Stimulated activated CD4-positive, alpha-beta T cell treated with anti-CD3 and anti-CD28 coated beads, Interleukin-15, amount 100 ng/mL, for 24 hours (primary cell): ENCODE measurements around the gene CNTN5.

Source experiments
- DNase-seq: peaks from one replicate; pipeline ENCODE4 v3.0.0-alpha.2; 2020

CNTN5 gene

DNA sequence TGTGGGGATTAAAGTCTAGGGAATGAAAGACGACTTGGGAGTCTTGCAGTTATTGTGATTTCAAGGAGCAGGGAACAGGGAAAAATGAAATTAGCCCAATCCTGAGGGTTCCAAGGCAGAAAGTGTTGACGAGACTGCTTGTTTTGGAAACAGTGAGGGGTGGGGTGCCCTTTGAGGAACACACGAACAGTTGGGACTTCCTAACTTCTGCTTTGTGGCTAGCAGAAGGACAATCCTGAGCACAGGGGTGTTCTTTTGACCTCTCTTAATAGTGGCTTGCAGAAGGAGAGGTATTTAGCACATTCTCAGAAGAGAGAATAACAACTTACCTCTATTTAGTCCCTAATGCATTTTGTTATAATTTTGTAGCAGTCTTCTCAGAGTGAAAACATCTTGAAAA is 1120.5 kb downstream of the CNTN5 start:
- no peak for DNase-seq

DNA sequence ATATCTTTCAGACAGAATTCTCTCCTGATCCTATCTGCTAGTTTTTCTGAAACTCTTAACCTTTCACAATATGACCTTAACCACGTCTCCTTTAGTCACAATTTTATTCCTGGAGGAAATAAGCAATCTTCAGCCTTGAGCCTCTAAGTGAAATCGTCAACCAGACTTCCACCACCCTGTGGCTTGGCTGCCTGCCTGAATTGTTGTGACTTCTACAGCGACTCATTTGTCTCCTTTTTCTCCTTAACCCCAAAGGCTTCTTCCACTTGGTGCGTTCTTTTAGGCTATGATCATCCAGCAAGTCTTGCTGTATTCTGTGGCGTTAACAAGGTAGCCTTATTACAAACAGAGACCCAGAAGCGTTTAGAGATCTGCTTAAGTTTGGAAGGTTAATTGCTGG is 1131.2 kb downstream of the CNTN5 start:
- no peak for DNase-seq

- no peak for DNase-seq
These were observed 1132.0 kb downstream of the CNTN5 start for GRCh38 chr11:100152766-100153165.

DNA sequence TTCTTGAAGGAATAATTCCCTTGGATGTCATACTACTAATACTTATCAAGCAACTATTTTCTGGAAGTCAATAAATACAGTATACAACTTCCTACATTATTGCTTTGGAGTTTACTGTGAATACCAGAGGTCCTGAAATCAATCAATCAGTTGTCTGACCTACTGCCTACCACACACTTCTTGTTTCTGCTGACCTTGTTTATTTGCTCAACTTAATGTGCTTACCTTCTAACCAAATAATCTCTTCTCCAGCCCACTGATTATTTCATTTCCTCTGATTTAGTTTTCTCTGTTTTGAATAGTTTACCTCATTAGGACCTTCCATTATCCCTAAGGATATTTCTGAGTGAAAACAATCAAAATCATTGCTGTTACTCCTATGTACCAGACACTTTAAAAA is 1142.7 kb downstream of the CNTN5 start:
- DNase-seq = no peak

GRCh38 chr11:100174881-100175280 is 1154.1 kb downstream of the CNTN5 start:
- DNase-seq = no peak

- no peak for DNase-seq
These were observed 1155.7 kb downstream of the CNTN5 start for GRCh38 chr11:100176456-100176855.

DNA sequence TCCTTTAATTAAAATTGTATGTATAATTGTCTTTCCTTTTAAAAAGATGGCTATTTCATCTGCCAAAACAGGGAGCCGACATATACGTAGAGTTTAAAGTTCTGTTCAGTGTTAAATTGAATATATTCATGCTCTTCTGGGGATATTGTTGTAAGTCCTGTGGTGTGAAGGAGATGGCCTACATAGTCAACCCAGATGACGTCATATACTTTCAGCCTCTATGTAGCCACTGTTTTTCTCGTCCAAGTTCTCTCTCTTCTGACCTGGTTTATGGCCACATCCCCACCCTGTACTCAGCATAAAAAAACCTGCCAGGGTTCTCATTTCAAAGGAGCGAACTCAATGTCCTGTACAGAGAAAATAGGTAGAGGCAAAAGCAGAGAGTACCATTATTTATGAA is 1156.9 kb downstream of the CNTN5 start:
- DNase-seq = no peak

DNA sequence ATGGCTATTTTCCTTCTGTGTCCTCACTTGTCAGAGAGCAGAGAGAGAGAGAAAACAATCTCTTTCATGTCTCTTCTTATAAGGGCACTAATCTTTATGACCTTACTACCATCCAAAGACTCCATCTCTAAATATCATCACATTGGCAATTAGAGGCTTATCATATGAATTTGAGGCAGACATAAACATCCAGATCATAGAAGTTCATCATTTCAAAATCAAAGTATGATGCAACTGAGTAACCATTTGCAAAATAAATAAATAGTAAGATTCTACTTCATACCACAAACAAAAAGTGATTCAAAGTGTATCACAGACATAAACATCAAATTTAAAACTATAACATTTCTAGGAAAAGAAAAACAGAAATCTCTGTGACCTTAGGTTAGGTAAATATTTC is 1161.6 kb downstream of the CNTN5 start:
- DNase-seq = no peak

DNA sequence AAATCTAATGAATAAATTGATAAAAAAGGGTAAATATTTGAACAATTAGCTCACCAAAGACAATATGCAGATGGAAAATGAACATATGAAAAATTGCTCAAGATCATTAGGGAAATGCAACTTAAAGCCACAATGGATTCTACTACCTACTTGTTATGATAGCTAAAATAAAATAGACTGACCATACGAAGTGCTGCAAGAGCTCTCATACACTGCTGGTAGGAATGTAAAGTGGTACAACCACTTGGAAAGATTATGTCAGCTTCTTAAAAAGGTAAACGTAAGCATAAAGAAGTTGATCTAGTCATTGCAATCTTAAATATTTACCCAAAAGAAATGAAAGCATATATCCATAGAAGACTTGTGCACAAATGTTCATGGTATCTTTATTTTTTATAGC is 1162.2 kb downstream of the CNTN5 start:
- DNase-seq = no peak

DNA sequence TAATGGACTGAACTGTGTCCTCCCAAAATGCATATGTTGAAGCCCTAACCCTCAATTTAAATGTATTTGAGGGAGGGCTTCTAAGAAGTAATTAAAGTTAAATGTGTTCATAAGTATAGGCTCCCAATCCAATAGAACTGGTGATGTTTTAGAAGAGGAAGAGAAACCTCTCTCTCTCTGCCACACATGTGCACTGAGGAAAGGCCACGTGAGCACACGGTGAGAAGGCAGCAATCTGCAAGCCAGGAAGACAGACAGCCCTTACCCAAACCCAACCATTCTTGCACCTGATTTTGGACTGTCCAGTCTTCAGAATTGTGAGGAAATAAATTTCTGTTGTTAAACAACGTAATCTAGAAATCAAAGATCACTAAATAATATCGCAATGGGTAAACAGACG is 1164.8 kb downstream of the CNTN5 start:
- DNase-seq = no peak

GRCh38 chr11:100188137-100188783 is 1167.5 kb downstream of the CNTN5 start:
- no peak for DNase-seq

GRCh38 chr11:100190395-100190794 is 1169.6 kb downstream of the CNTN5 start:
- no peak for DNase-seq

DNA sequence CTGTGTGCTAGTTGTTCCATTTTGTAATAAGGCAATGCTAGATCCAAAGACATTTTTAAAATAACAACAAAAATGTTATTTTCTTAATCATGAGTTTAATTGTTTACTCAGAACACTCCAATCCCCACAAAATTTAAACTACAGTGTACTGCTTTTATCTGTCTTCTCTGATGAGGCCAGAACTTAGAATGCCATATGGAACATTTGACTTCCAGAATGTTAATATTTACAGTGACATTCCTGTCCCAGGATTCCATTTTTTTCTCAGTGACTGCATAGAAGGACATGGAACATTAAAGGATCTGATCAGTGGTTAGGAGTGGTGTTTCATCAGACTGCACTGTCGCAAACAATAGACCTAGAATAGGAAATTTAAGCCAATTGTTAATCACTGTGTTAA is 1171.4 kb downstream of the CNTN5 start:
- DNase-seq = no peak

DNA sequence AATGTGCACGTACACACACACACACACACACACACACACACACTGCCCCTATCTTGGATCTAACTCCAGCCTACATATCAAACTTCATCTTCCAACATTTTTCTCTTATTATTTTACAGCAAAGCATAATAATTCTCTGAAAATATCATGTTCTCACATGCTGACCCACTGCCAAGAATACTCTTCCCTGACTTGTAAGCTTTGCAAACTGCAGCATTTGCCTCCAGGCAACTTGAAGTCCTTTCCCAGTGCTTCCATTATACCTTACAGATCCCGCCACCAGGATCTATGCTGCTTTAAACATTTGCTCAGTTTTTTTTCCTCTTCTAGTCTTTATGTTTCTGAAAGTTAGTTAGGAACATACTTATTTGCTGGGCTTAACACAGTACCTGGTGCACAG is 1183.0 kb downstream of the CNTN5 start:
- no peak for DNase-seq

DNA sequence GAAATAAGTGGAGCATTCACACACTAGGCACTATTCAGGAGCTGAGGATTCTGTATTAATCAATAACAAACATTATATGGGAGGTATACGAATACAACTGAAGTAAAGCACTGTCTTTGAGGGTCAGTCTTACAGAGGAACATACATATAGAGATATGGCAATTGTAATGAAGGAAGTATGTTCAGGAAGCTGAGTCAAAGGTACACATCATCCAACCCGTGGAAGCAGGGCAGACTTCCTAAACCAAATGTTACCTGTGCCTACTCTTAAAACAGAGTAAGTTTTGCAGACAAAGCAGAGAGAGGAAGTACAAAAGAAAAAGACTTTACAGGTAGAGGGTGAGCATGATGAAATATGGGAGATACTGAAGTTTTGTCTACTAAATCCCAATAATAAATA is 1185.2 kb downstream of the CNTN5 start:
- DNase-seq = no peak

GRCh38 chr11:100208207-100208606 is 1187.5 kb downstream of the CNTN5 start:
- no peak for DNase-seq

DNA sequence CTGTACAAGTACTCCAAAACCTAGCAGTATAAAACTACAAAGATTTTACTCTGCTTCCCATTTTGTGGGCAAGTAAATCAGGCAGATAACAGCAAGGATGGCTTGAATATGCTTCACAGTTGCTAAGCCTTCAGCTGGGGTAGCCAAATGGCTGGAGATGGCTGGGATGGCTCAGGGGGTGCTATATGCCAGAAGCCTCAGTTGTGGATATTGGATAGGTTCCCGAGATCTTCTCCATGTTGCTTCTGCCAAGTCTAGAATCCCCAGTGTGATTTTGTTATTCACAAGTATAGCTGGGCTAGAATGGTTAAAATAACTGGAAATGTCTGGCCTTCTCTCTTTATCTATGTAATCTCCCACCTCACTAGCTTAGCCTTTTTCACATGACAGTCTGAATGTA is 1194.0 kb downstream of the CNTN5 start:
- no peak for DNase-seq

DNA sequence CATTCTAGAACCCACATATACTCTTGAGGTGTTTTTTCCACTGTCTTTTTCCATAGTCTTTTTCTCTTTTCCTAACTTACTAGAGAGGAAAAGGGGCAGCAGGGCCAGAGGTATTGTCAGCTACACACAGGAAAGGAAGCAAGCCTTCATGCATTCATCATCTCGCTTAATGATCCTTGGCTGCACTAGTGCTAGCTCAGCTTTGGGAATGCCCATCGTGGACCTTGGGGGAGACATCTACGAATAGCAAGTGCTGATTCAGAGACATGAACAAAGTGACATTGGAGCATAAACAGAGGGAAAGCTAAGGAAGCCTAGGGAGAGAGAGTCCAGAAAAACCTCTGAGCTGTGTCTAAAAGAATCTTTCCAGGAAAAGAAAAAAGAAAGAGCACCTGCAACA is 1200.1 kb downstream of the CNTN5 start:
- no peak for DNase-seq

GRCh38 chr11:100221791-100222190 is 1201.0 kb downstream of the CNTN5 start:
- DNase-seq = no peak

- no peak for DNase-seq
These were observed 1203.8 kb downstream of the CNTN5 start for GRCh38 chr11:100224541-100225034.

DNA sequence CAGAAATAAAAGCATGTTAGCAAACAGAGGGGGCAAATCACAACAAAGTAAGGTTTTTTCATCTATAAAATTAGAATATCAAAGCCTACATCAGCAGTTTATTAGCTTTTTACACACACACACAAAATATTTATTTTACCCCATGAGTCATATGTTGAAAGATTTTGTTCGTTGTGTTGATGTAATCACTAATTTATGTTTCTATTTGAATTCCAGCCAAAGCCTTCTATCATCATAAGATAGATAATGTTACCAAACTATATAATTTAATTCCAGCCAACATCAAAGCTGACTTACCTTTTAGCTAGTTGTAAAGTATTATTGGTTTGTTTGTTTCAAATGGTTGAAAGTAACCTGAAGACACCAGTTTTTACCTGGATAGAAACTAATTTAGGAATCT is 1208.3 kb downstream of the CNTN5 start:
- DNase-seq = no peak

DNA sequence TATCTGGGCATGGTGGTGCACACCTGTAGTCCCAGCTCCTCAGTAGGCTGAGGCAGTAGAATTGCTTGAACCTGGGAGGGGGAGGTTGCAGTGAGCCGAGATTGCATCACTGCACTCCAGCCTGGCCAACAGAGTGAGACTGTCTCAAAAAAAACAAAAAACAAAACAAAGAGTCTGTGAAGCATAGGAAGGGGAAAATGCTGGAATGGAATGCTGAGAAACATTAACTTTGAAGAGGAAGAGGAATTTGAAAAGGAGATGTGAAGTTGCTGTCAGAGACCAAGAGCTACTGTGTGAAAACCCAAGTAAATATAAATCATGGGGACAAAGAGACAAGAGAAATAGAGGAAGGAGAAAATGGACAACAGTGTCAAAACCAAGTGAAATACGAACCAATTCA is 1211.3 kb downstream of the CNTN5 start:
- no peak for DNase-seq

DNA sequence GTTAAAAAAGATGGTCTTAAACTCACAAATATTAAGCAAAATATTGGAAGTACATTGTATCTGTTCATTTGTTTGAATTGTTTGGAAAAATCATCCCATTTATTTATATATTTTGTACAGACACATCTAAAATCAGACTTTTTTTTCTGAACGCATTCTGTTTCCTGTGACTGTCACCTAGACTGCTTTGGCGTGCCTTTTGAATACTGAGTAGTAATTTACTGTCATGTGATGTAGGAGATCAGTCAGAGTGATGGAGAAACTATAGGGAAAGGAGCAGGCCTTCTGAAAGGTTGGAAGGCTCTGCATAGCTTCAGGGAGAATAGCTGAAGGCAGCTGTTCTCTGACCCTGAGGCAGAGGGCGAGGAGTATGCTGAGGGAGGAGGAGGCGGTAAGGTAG is 1214.3 kb downstream of the CNTN5 start:
- no peak for DNase-seq

GRCh38 chr11:100240025-100240539 is 1219.3 kb downstream of the CNTN5 start:
- DNase-seq = no peak

DNA sequence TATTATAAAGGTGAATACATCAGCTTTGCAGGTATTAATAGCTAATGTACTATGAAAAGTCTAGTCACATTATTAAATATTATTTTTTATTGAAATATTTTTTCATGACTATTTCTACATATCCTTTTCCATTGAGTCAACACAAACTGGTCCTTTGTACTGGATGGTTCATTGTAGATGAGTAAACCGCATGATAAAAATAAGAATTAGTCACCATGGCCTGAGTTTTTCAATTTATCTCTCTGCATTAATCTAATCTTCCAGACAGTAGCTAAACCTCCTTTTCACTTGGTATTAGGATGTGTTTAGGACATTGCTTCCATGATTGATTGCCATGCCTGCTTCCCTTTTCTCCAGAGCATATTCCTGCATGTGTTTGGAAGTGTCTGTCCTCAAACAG is 1227.0 kb downstream of the CNTN5 start:
- no peak for DNase-seq
